Measurements from ENCODE around the gene FAM184A.
"Not testable (repeated sequence)": the region's sequence is repeated elsewhere in the genome, so short reads cannot be mapped to it uniquely, and the experiment has no call there.

Gene FAM184A

GRCh38 chr6:119078376-119079282, at the start of gene FAM184A:
Gene FAM184A (minus strand): TSS chr6:119078664. CDS start chr6:119078299, 365 bp downstream.
- DNase-seq (ENCODE audit: low spot score), result peak; percentile 61

- no peak for DNase-seq (ENCODE audit: low spot score)
Measured at GRCh38 chr6:119127627-119128026, 49.2 kb upstream of the FAM184A start.

GRCh38 chr6:119126826-119127225, 48.4 kb upstream of the FAM184A start:
- DNase-seq (ENCODE audit: low spot score), result no peak

GRCh38 chr6:119126140-119126539, 47.7 kb upstream of the FAM184A start:
- DNase-seq (ENCODE audit: low spot score), result no peak

- no peak for DNase-seq (ENCODE audit: low spot score)
Measured at GRCh38 chr6:119125576-119125975, 47.1 kb upstream of the FAM184A start.

- no peak for DNase-seq (ENCODE audit: low spot score)
Measured at GRCh38 chr6:119124079-119124824, 45.8 kb upstream of the FAM184A start.

GRCh38 chr6:119122336-119122735, 43.9 kb upstream of the FAM184A start:
- no peak for DNase-seq (ENCODE audit: low spot score)

GRCh38 chr6:119121367-119121766, 42.9 kb upstream of the FAM184A start:
- DNase-seq (ENCODE audit: low spot score), result no peak

- DNase-seq (ENCODE audit: low spot score), result no peak
Measured at GRCh38 chr6:119119989-119120388, 41.5 kb upstream of the FAM184A start.

GRCh38 chr6:119119062-119119461, 40.6 kb upstream of the FAM184A start:
- not testable (repeated sequence) for DNase-seq (ENCODE audit: low spot score)

- no peak for DNase-seq (ENCODE audit: low spot score)
Measured at GRCh38 chr6:119116712-119117281, 38.3 kb upstream of the FAM184A start.

GRCh38 chr6:119113961-119114360, 35.5 kb upstream of the FAM184A start:
- DNase-seq (ENCODE audit: low spot score), result no peak

GRCh38 chr6:119112812-119113530, 34.5 kb upstream of the FAM184A start:
- no peak for DNase-seq (ENCODE audit: low spot score)

- DNase-seq (ENCODE audit: low spot score), result peak; percentile 31
Measured at GRCh38 chr6:119110601-119111548, 32.4 kb upstream of the FAM184A start.

- no peak for DNase-seq (ENCODE audit: low spot score)
Measured at GRCh38 chr6:119109654-119110325, 31.3 kb upstream of the FAM184A start.

GRCh38 chr6:119108076-119108475, 29.6 kb upstream of the FAM184A start:
- DNase-seq (ENCODE audit: low spot score), result no peak

GRCh38 chr6:119105282-119105681, 26.8 kb upstream of the FAM184A start:
- DNase-seq (ENCODE audit: low spot score), result no peak

- no peak for DNase-seq (ENCODE audit: low spot score)
Measured at GRCh38 chr6:119102901-119103300, 24.4 kb upstream of the FAM184A start.

- no peak for DNase-seq (ENCODE audit: low spot score)
Measured at GRCh38 chr6:119100115-119100514, 21.7 kb upstream of the FAM184A start.

- DNase-seq (ENCODE audit: low spot score), result not testable (repeated sequence)
Measured at GRCh38 chr6:119097815-119098361, 19.4 kb upstream of the FAM184A start.
